Psoas muscle (tissue), 8 donors: ENCODE measurements around the gene ART4. TPM values are rescaled to one million over a fixed set of nuclear protein-coding genes. Genes with fewer than 3 reads are reported as not detected.
A peak's percentile ranks its signal among the peaks of the same experiment; 100 is the strongest.

Experiments
- ATAC-seq, 4 donors: fragments of 200-7000 bp; cut with Tn5 transposase; one replicate each; pipeline ENCODE4 v1.9.1; 2020; ENCODE audit warnings: moderate library complexity in 3 of 4, mild to moderate bottlenecking in 2 of 4
- DNase-seq, 2 donors: peaks; one replicate each; pipeline ENCODE4 v3.0.0-alpha.2; 2020
- H3K27ac ChIP-seq: fragments of 200-600 bp; one replicate; pipeline ENCODE4 v1.8.0; 2022
- H3K27me3 ChIP-seq, 3 donors: fragments of 200-600 bp in 1 of 3; one replicate each; pipeline versions ENCODE4 v1.6.1 to v1.8.0; 2013 to 2022; ENCODE audit warnings: low read length in 2 of 3, mild to moderate bottlenecking in 2 of 3, moderate library complexity in 1 of 3; ENCODE audit not compliant: insufficient read depth in 3 of 3
- H3K36me3 ChIP-seq, 2 donors: fragments of 200-600 bp in 1 of 2; one replicate each; pipeline versions ENCODE4 v1.6.1 to v1.8.0; 2013 to 2022; ENCODE audit warnings: low read depth in 1 of 2, mild to moderate bottlenecking in 1 of 2, moderate library complexity in 1 of 2; ENCODE audit not compliant: insufficient read depth in 1 of 2
- H3K4me1 ChIP-seq: fragments of 200-600 bp; one replicate; pipeline ENCODE4 v1.8.0; 2022
- H3K4me3 ChIP-seq: fragments of 200-600 bp; one replicate; pipeline ENCODE4 v1.8.0; 2022; ENCODE audit warnings: mild to moderate bottlenecking
- H3K9me3 ChIP-seq: fragments of 200-600 bp; one replicate; pipeline ENCODE4 v1.8.0; 2022
- WGBS, 3 donors: extraction: QIAGEN DNeasy Blood & Tissue Kit; methylation state at CpG; one replicate each; pipeline versions ENCODE4 v1.1.6 to v1.1.7; 2013; 5-methylcytosine and 5-hydroxymethylcytosine counted together
- intact Hi-C, 2 donors: fragments of 100-400 bp; cut with DNase I; formaldehyde crosslinking; loops; one replicate each; pipeline versions ENCODE4 v1.11.0 to v1.14.2; 2022
- polyA plus RNA-seq, 3 donors: library from polyadenylated mRNA; stranded (reverse); fragments of 200-250 nt; gene quantifications; one replicate each; pipeline ENCODE4 v1.2.3, GENCODE V29; 2013
- total RNA-seq, 4 donors: library from RNA; stranded (reverse); fragmentation: NEBNext Ultra II Directional in 2 of 4; extraction: Animal tissue kit (Norgen Biotek cat#: 25700) in 2 of 4; gene quantifications; one replicate each; pipeline versions ENCODE4 v1.2.1 to v1.2.4, GENCODE V29; 2021 to 2023
- TF ChIP-seq, protein P1 (sequence below): fragments of 200-600 bp; IDR thresholded peaks from one replicate; pipeline ENCODE4 v1.8.0; 2022; ENCODE audit warnings: antibody characterized with exemption
- donor health status: healthy with polysubstance abuse.
- donor health status: DM: no; HTN: no; CAD: no; lungs with moderate emphysema.
- donor health status: Bipolar disorder and iron deficiency.
- donor health status: healthy.
- donor health status: DM: yes; HTN: yes; CAD: no.
- donor health status: DM: no; HTN: no; CAD: no.
- donor health status: DM: no; HTN: no; CAD: no.
- donor health status: DM: yes; HTN: yes; CAD: no.

The ART4 gene
- total and polyA plus RNA-seq, 7 donors: 0.14 to 0.39 (median 0.17) TPM; not detected in 2

DNA sequence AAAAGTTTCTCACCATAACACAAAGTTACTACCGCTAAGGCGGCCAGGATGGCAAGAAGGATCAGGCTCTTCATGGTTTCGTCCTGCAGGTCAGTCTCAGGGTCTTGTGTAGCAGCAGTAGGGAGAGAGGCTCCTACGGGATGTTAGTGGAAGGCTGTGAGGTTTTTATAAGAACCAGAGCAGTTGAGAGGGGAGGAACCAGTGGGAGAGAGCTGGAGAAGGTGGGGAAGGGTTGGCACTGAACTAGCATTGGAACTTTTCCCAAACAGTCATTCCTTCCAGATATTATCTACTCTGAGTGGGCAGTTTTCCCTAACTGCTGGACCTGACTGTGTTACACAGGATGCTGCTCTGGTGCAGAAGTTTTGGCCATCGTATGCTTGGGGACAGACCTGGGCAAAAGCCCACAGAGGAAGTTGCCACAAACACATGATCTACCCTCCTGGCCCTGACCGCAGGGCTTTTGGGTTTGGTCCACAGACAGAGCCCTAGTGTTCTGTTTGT, 42.4 kb upstream of the ART4 start, which contains the start of gene MGP:
Gene MGP, minus strand, starts transcription at position 137 of the 504 bp plus-strand sequence. Its CDS starts 63 bp downstream, at position 74.
- intact Hi-C loops: no loop called here
- DNase-seq: peak; percentile 54 to 67
- H3K27ac ChIP-seq: peak within 1 kb of the TSS; percentile 57
- H3K4me3 ChIP-seq: peak within 1 kb of the TSS; percentile 52
- H3K9me3 ChIP-seq: no peaks in the 10 kb centered on the region
- WGBS, 3 donors: 9 to 30% (median 16%) methylated on average over 6 of the region's 6 CpGs
- H3K4me1 ChIP-seq: peaks cover 5% of the 10 kb centered on the region
- no peaks in the 10 kb centered on the region for H3K36me3 ChIP-seq
- TF ChIP-seq, protein P1, sequence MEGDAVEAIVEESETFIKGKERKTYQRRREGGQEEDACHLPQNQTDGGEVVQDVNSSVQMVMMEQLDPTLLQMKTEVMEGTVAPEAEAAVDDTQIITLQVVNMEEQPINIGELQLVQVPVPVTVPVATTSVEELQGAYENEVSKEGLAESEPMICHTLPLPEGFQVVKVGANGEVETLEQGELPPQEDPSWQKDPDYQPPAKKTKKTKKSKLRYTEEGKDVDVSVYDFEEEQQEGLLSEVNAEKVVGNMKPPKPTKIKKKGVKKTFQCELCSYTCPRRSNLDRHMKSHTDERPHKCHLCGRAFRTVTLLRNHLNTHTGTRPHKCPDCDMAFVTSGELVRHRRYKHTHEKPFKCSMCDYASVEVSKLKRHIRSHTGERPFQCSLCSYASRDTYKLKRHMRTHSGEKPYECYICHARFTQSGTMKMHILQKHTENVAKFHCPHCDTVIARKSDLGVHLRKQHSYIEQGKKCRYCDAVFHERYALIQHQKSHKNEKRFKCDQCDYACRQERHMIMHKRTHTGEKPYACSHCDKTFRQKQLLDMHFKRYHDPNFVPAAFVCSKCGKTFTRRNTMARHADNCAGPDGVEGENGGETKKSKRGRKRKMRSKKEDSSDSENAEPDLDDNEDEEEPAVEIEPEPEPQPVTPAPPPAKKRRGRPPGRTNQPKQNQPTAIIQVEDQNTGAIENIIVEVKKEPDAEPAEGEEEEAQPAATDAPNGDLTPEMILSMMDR: no peak
- H3K27me3 ChIP-seq: no peaks in the 10 kb centered on the region
- peak; percentile 48 to 80 (median 75) for ATAC-seq

DNA sequence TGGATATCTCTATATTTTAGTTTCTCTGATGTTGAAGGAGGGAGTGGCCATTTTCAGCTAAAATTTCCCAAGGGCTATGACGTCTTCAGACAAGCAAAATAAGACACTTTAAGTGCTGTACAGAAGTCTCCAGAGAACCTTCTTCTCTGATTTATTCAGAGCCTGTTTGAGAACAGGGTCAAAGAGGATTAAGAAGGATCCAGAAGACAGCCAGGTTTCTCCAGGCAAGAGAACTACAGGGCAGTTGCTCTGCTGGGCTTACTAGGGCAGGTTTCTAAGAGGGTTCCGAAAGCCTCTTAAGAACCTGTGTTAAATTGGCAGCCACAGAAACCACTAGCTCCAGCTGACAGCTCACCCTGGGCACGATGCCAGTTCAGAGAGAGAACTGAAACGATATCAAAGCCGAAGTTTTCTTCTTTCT, 41.1 kb upstream of the ART4 start:
- intact Hi-C loops: loop anchor here in 1 of 2 donors (5.0 kb wide), 1 partner anchor 37 kb away; no protein-coding TSS in a partner anchor
- DNase-seq: peak; percentile 77 to 89
- TF ChIP-seq, protein P1: no peak
- WGBS, 3 donors: 1 to 5% (median 2%) methylated on average over 5 of the region's 5 CpGs
- Histone ChIP-seq H3K4me3 (peak overlapping the region; percentile 52), H3K9me3 (no peaks in the 10 kb centered on the region), H3K4me1 (peaks cover 5% of the 10 kb centered on the region), H3K36me3 (no peaks in the 10 kb centered on the region), H3K27ac (peak overlapping the region; percentile 57), H3K27me3 (no peaks in the 10 kb centered on the region)
- ATAC-seq: peak; percentile 50 to 86 (median 73)

GRCh38 chr12:14883686-14884085, 40.4 kb upstream of the ART4 start:
- no peak for ATAC-seq
- WGBS, 3 donors: 68 to 75% (median 72%) methylated on average over 10 of the region's 10 CpGs
- Histone ChIP-seq H3K4me3 (peak overlapping the region; percentile 52), H3K9me3 (no peaks in the 10 kb centered on the region), H3K27ac (peak overlapping the region; percentile 57), H3K36me3 (no peaks in the 10 kb centered on the region), H3K4me1 (peaks cover 5% of the 10 kb centered on the region), H3K27me3 (no peaks in the 10 kb centered on the region)
- intact Hi-C loops: loop anchor here in 1 of 2 donors (5.0 kb wide), 1 partner anchor 36 kb away; no protein-coding TSS in a partner anchor
- no peak for DNase-seq
- TF ChIP-seq, protein P1: no peak

DNA sequence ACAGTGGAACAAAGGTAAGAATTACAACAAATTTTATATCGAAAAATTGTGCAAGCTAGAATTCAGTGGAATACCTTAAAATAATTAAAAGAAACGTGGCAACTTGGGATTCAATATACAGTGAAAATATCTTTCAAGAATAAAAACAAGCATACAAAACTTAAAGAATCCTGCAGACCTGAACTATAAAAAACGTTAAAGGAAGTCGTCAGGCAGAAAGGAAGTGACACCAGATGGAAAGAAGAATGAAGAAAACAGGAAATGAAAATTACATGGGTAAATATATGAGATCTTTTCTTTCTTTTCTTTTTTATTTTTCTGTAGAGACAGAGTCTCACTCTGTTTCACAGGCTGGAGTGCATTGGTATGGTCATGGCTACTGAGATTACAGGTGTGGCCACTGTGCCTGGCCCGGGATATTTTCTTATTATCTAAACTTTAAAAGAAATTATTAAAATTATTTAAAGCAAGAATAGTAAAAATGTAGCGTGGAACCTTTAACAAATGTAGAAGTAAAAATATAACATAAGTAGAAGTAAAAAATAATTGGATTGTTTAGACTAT, 37.6 kb upstream of the ART4 start:
- Histone ChIP-seq H3K36me3 (no peaks in the 10 kb centered on the region), H3K27me3 (no peaks in the 10 kb centered on the region)
- ATAC-seq: no peak

More for the DNA sequence above, 37.6 kb upstream of the ART4 start:
- no peak overlapping the region for H3K27ac ChIP-seq
- intact Hi-C loops: loop anchor here in 1 of 2 donors (5.0 kb wide), 1 partner anchor 34 kb away; no protein-coding TSS in a partner anchor
- DNase-seq: no peak
- no peaks in the 10 kb centered on the region for H3K9me3 ChIP-seq
- H3K4me1 ChIP-seq: peaks cover 5% of the 10 kb centered on the region
- TF ChIP-seq, protein P1: no peak
- H3K4me3 ChIP-seq: no peak overlapping the region
- WGBS, 3 donors: 62 to 79% (median 67%) methylated on average over 6 of the region's 6 CpGs
